Measurements from ENCODE around the gene CTIF. TPM values are rescaled to one million over a fixed set of nuclear protein-coding genes. Genes with fewer than 3 reads are reported as not detected.

CTIF gene
- total RNA-seq, 1 experiment from 2014 or later: 19.8 TPM

- DNase-seq (ENCODE audit: low read depth): peak; percentile 65
These were observed 123.3 kb downstream of the CTIF start for GRCh38 chr18:48662011-48662661.

GRCh38 chr18:48663096-48663930, 124.5 kb downstream of the CTIF start:
- DNase-seq (ENCODE audit: low read depth): no peak

GRCh38 chr18:48663931-48664847, 125.4 kb downstream of the CTIF start:
- no peak for DNase-seq (ENCODE audit: low read depth)

GRCh38 chr18:48665654-48666053, 126.8 kb downstream of the CTIF start:
- no peak for DNase-seq (ENCODE audit: low read depth)

- no peak for DNase-seq (ENCODE audit: low read depth)
These were observed 127.8 kb downstream of the CTIF start for GRCh38 chr18:48666613-48667012.

GRCh38 chr18:48667276-48668254, 128.7 kb downstream of the CTIF start:
- DNase-seq (ENCODE audit: low read depth): peak; percentile 51

- DNase-seq (ENCODE audit: low read depth): no peak
These were observed 129.8 kb downstream of the CTIF start for GRCh38 chr18:48668466-48669179.

GRCh38 chr18:48669180-48669675, 130.4 kb downstream of the CTIF start:
- no peak for DNase-seq (ENCODE audit: low read depth)

- no peak for DNase-seq (ENCODE audit: low read depth)
These were observed 131.3 kb downstream of the CTIF start for GRCh38 chr18:48669991-48670750.

GRCh38 chr18:48670751-48671560, 132.1 kb downstream of the CTIF start:
- no peak for DNase-seq (ENCODE audit: low read depth)

- no peak for DNase-seq (ENCODE audit: low read depth)
These were observed 132.7 kb downstream of the CTIF start for GRCh38 chr18:48671561-48671945.

- DNase-seq (ENCODE audit: low read depth): no peak
These were observed 134.0 kb downstream of the CTIF start for GRCh38 chr18:48672671-48673340.

GRCh38 chr18:48673456-48673852, 134.6 kb downstream of the CTIF start:
- no peak for DNase-seq (ENCODE audit: low read depth)

- peak; percentile 36 for DNase-seq (ENCODE audit: low read depth)
These were observed 135.3 kb downstream of the CTIF start for GRCh38 chr18:48673853-48674721.

- DNase-seq (ENCODE audit: low read depth): no peak
These were observed 136.0 kb downstream of the CTIF start for GRCh38 chr18:48674758-48675351.

- peak; percentile 83 for DNase-seq (ENCODE audit: low read depth)
These were observed 136.5 kb downstream of the CTIF start for GRCh38 chr18:48675352-48675761.
